ENCODE results near the gene DIAPH1.

Gene DIAPH1

DNA sequence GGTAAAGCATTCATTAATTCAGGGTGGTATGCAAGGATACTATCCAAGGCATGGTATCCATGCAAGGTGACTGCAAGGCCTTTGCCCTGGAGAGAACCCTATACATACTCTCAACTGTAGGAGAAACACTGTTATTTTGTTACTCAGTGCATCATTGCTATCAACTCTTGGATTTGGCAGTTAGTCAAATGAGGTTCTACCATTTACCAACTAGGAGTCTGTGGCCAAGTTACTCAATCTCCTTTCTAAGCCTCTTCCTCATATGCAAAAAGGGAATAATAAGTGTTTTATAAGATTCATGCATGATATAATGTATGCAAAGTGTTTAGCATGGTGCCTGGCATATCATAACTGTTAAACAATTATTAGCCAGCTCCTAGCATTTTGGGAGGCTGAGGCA is 139.0 kb downstream of the DIAPH1 start (continued):
- TF ChIP-seq ZNF837 (tag by site-specific recombination; IDR thresholded peaks at IDR 0.05) (no peak), ZBTB1 (tag by site-specific recombination; IDR thresholded peaks at IDR 0.05) (no peak)
- TF ChIP-seq, protein P1, sequence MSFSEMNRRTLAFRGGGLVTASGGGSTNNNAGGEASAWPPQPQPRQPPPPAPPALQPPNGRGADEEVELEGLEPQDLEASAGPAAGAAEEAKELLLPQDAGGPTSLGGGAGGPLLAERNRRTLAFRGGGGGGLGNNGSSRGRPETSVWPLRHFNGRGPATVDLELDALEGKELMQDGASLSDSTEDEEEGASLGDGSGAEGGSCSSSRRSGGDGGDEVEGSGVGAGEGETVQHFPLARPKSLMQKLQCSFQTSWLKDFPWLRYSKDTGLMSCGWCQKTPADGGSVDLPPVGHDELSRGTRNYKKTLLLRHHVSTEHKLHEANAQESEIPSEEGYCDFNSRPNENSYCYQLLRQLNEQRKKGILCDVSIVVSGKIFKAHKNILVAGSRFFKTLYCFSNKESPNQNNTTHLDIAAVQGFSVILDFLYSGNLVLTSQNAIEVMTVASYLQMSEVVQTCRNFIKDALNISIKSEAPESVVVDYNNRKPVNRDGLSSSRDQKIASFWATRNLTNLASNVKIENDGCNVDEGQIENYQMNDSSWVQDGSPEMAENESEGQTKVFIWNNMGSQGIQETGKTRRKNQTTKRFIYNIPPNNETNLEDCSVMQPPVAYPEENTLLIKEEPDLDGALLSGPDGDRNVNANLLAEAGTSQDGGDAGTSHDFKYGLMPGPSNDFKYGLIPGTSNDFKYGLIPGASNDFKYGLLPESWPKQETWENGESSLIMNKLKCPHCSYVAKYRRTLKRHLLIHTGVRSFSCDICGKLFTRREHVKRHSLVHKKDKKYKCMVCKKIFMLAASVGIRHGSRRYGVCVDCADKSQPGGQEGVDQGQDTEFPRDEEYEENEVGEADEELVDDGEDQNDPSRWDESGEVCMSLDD (tag by site-specific recombination; IDR thresholded peaks at IDR 0.05): no peak

DNA sequence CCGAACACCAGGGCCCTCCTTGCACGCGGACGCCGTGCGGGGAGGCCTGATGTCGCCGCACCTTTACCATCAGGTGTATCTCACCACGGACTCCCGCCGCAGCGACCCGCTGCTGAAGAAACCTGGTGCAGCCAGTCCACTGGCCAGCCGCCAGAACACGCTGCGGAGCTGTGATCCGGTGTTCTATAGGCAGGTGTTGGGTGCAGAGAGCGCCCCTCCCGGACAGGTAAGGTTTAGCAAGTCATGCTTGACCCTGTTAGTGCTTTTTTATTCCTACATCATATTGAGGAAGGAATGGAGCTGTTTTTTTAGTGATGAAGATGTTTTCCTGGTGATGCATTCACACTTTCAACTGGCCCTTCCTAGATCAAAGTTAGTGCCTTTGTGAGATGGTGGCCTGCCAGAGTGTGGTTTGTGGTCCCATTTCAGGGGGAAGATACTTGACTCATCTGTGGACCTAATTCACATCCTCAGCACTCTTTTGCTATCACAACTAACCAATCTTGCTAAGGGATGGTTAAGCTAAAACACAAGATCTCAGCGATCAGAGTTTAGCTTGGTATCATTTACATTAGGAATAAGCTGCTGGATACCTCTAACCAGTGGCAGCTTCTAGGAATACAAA is 140.4 kb downstream of the DIAPH1 start:
- Histone ChIP-seq H3K4me3 (ENCODE audit: low read depth, low read length) (no peak overlapping the region), H3K27ac (ENCODE audit: extremely low read depth, low read depth, low read length) (no peak overlapping the region), H3K9me3 (ENCODE audit: control insufficient read depth, insufficient read depth, low read depth, low read length) (no peaks in the 10 kb centered on the region), H3K36me3 (ENCODE audit: control insufficient read depth in 2 of 2, insufficient read depth in 1 of 2, low read length in 2 of 2) (no peaks in the 10 kb centered on the region), H3K4me1 (ENCODE audit: control insufficient read depth, insufficient read depth, low read length) (peaks cover 4% of the 10 kb centered on the region; the same call in 1 of the 2 replicates)
- no peak for TF ChIP-seq ZNF837 (tag by site-specific recombination; IDR thresholded peaks at IDR 0.05)
- POLR2A ChIA-PET: no interaction called here
- CTCF ChIA-PET: interaction anchor here (0.5 to 2.3 kb wide), 7 partner anchors 15 to 1120 kb away, joined by 3 to 11 read pairs (median 3); partner anchors contain the start of gene PCDHGA11

GRCh38 chr5:141477815-141478214 is 141.0 kb downstream of the DIAPH1 start:
- Histone ChIP-seq H3K36me3 (ENCODE audit: control insufficient read depth in 2 of 2, insufficient read depth in 1 of 2, low read length in 2 of 2) (no peaks in the 10 kb centered on the region), H3K9me3 (ENCODE audit: control insufficient read depth, insufficient read depth, low read depth, low read length) (no peaks in the 10 kb centered on the region), H3K4me3 (ENCODE audit: low read depth, low read length) (no peak overlapping the region), H3K27ac (ENCODE audit: extremely low read depth, low read depth, low read length) (no peak overlapping the region), H3K4me1 (ENCODE audit: control insufficient read depth, insufficient read depth, low read length) (0 out of 2 replicates have a peak, but pooled peaks cover 4% of the 10 kb centered on the region)
- ChIA-PET POLR2A (no interaction called here), CTCF (interaction anchor here (0.5 to 2.3 kb wide), 4 partner anchors 47 to 80 kb away, joined by 3 to 11 read pairs (median 5); partner anchors contain the start of gene PCDHGA11)
- TF ChIP-seq ZBTB1 (tag by site-specific recombination; IDR thresholded peaks at IDR 0.05): no peak
- no peak for TF ChIP-seq ZNF626 (tag by site-specific recombination; IDR thresholded peaks at IDR 0.05)
- no peak for TF ChIP-seq ZBTB8A (tag by site-specific recombination; IDR thresholded peaks at IDR 0.05)
- no peak for TF ChIP-seq ZSCAN18 (tag by site-specific recombination; IDR thresholded peaks at IDR 0.05)
- no peak for TF ChIP-seq ZNF121 (tag by site-specific recombination; IDR thresholded peaks at IDR 0.05)
- TF ChIP-seq ZNF792 (tag by site-specific recombination; IDR thresholded peaks at IDR 0.05): no peak
- no peak for TF ChIP-seq WT1 (tag by site-specific recombination; IDR thresholded peaks at IDR 0.05)
- TF ChIP-seq ZBTB48 (tag by site-specific recombination; IDR thresholded peaks at IDR 0.05): no peak
- TF ChIP-seq ZNF791 (tag by site-specific recombination; IDR thresholded peaks at IDR 0.05): no peak
- no peak for TF ChIP-seq ZNF24 (tag by site-specific recombination; IDR thresholded peaks at IDR 0.05)
- no peak for TF ChIP-seq YY2 (tag by site-specific recombination; IDR thresholded peaks at IDR 0.05)
- no peak for TF ChIP-seq ZNF16 (tag by site-specific recombination; IDR thresholded peaks at IDR 0.05; ENCODE audit: low read depth)
- no peak for TF ChIP-seq PRDM1 (tag by site-specific recombination; IDR thresholded peaks at IDR 0.05)
- no peak for TF ChIP-seq ZNF354C (tag by site-specific recombination; IDR thresholded peaks at IDR 0.05; ENCODE audit: borderline replicate concordance, low read depth)
- TF ChIP-seq TSHZ1 (tag by site-specific recombination; IDR thresholded peaks at IDR 0.05; ENCODE audit: borderline replicate concordance): no peak
- TF ChIP-seq, protein P1 (tag by site-specific recombination; IDR thresholded peaks at IDR 0.05): no peak
- TF ChIP-seq ZNF514 (tag by site-specific recombination; IDR thresholded peaks at IDR 0.05): no peak
- no peak for TF ChIP-seq SALL2 (tag by site-specific recombination; IDR thresholded peaks at IDR 0.05; ENCODE audit: borderline replicate concordance)
- no peak for TF ChIP-seq ZNF623 (tag by site-specific recombination; IDR thresholded peaks at IDR 0.05)
